Cardiac muscle cell (in vitro differentiated cells and primary cell): Measurements from ENCODE around the gene SMIM35. TPM values are rescaled to one million over a fixed set of nuclear protein-coding genes. Genes with fewer than 3 reads are reported as not detected.

Experiments used
- DNase-seq, 2 donors: peaks; one replicate each; pipeline versions ENCODE4 v3.0.0 to v3.0.0-alpha.2; 2010 to 2017; ENCODE audit warnings: low read depth in 1 of 2, low spot score in 1 of 2
- H3K27ac ChIP-seq: fragments of 200-600 bp; sonication (generic); 2 replicates; pipeline ENCODE4 v1.5.1; 2016
- H3K27me3 ChIP-seq: fragments of 200-600 bp; sonication (generic); 2 replicates; pipeline ENCODE4 v1.6.0; 2016; ENCODE audit warnings: control low read depth
- H3K36me3 ChIP-seq: fragments of 200-600 bp; sonication (generic); 2 replicates; pipeline ENCODE4 v1.5.1; 2016; ENCODE audit warnings: control low read depth
- H3K4me1 ChIP-seq: fragments of 200-600 bp; sonication (generic); 2 replicates; pipeline ENCODE4 v1.8.1; 2017; ENCODE audit warnings: low read depth, mild to moderate bottlenecking, mixed run types
- H3K4me3 ChIP-seq: fragments of 200-600 bp; sonication (generic); 2 replicates; pipeline ENCODE4 v1.5.1; 2016; ENCODE audit warnings: mild to moderate bottlenecking
- H3K9me3 ChIP-seq: fragments of 200-600 bp; sonication (generic); 2 replicates; pipeline ENCODE4 v1.5.1; 2017; ENCODE audit warnings: low read depth, mild to moderate bottlenecking, control low read depth
- polyA plus RNA-seq: library from polyadenylated mRNA; unstranded; fragments of >200 nt; fragmentation: Nextera tagmentation; extraction: Ambion mirVana; gene quantifications from 2 replicates; pipeline ENCODE4 v1.2.1, GENCODE V29; 2016
- total RNA-seq: library from RNA; depleted of rRNA; stranded (reverse); fragments of >200 nt; gene quantifications from 2 replicates; pipeline ENCODE4 v1.2.3, GENCODE V29; 2016
- TF ChIP-seq, protein P1 (sequence below): IDR thresholded peaks from 2 replicates; pipeline ENCODE4 v1.5.1; 2012; ENCODE audit warnings: low read depth, mild to moderate bottlenecking, low read length

The SMIM35 gene
- total and polyA plus RNA-seq, 2 experiments from 2014 or later: not detected

DNA sequence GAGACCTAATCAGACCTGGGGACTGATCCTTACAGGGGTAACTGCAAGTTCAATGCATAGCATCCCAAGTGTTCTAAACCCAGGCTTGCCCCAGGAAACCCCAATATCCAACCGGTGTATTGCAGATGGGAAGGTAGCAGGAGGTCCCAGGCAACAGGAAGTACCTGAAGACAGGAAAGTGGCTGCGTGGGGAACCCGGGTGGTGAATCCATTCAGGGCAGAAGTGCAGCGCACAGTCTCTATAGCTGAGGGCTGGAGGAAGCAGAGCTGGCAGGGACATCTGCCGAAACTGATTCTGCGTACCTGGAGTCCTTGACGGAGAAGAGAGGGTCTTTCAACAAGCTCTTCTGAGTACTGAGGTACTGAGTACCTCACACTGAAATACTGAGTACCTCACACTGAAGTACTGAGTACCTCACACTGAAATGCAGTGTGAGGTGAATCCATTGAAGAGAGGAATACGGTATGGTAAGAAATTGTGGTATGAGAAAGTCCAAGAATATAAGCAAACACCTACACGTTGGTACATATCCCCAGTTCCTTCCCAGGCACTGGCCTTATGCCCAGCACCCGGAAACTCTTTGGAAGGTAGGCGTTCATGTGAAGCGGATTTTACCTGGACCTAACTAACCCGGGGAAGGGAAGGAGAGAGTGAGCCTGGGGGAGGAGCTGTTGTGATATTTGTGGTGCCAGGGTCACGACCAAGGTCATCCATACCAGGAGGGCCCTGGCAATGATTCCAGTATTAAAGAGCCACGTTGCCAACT lies 45.8 kb upstream of the SMIM35 start:
- H3K4me3 ChIP-seq: no peak overlapping the region
- H3K27me3 ChIP-seq: peaks cover 8% of the 10 kb centered on the region
- H3K27ac ChIP-seq: no peak overlapping the region
- TF ChIP-seq, protein P1, sequence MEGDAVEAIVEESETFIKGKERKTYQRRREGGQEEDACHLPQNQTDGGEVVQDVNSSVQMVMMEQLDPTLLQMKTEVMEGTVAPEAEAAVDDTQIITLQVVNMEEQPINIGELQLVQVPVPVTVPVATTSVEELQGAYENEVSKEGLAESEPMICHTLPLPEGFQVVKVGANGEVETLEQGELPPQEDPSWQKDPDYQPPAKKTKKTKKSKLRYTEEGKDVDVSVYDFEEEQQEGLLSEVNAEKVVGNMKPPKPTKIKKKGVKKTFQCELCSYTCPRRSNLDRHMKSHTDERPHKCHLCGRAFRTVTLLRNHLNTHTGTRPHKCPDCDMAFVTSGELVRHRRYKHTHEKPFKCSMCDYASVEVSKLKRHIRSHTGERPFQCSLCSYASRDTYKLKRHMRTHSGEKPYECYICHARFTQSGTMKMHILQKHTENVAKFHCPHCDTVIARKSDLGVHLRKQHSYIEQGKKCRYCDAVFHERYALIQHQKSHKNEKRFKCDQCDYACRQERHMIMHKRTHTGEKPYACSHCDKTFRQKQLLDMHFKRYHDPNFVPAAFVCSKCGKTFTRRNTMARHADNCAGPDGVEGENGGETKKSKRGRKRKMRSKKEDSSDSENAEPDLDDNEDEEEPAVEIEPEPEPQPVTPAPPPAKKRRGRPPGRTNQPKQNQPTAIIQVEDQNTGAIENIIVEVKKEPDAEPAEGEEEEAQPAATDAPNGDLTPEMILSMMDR: no peak
- H3K9me3 ChIP-seq: no peaks in the 10 kb centered on the region
- H3K4me1 ChIP-seq: no peaks in the 10 kb centered on the region
- DNase-seq: no peak
- H3K36me3 ChIP-seq: no peaks in the 10 kb centered on the region

GRCh38 chr11:118129471-118130172 lies 42.9 kb upstream of the SMIM35 start:
- TF ChIP-seq, protein P1: no peak
- Histone ChIP-seq H3K9me3 (no peaks in the 10 kb centered on the region), H3K4me1 (no peaks in the 10 kb centered on the region), H3K27me3 (no peaks in the 10 kb centered on the region), H3K36me3 (no peaks in the 10 kb centered on the region), H3K4me3 (no peak overlapping the region), H3K27ac (no peak overlapping the region)
- no peak for DNase-seq

- DNase-seq: no peak
- Histone ChIP-seq H3K27me3 (no peaks in the 10 kb centered on the region), H3K4me3 (no peak overlapping the region), H3K27ac (no peak overlapping the region), H3K36me3 (no peaks in the 10 kb centered on the region), H3K4me1 (no peaks in the 10 kb centered on the region), H3K9me3 (no peaks in the 10 kb centered on the region)
- TF ChIP-seq, protein P1: no peak
These were observed 42.1 kb upstream of the SMIM35 start for GRCh38 chr11:118128721-118129470.

DNA sequence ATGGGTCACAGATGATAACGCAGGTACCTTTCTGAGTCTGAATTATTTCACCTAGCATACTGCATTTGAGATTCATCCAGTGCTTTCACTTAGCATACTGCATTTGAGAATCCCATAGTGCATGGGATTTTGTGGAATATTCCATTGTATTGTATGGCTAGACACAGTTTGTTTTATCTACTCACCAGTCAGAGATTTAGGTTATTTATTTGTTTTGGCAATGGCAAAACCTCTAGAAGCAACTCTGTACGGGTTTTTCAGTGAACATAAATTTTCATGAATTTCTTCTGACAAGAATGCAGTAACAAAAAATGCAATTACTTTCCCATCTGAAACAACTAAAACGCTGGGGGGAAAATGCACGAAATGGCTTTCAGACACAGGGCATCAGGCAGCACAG lies 41.5 kb upstream of the SMIM35 start:
- H3K4me1 ChIP-seq: no peaks in the 10 kb centered on the region
- no peaks in the 10 kb centered on the region for H3K27me3 ChIP-seq
- TF ChIP-seq, protein P1: no peak
- no peak overlapping the region for H3K4me3 ChIP-seq
- H3K36me3 ChIP-seq: no peaks in the 10 kb centered on the region
- H3K27ac ChIP-seq: no peak overlapping the region
- no peak for DNase-seq
- H3K9me3 ChIP-seq: no peaks in the 10 kb centered on the region

DNA sequence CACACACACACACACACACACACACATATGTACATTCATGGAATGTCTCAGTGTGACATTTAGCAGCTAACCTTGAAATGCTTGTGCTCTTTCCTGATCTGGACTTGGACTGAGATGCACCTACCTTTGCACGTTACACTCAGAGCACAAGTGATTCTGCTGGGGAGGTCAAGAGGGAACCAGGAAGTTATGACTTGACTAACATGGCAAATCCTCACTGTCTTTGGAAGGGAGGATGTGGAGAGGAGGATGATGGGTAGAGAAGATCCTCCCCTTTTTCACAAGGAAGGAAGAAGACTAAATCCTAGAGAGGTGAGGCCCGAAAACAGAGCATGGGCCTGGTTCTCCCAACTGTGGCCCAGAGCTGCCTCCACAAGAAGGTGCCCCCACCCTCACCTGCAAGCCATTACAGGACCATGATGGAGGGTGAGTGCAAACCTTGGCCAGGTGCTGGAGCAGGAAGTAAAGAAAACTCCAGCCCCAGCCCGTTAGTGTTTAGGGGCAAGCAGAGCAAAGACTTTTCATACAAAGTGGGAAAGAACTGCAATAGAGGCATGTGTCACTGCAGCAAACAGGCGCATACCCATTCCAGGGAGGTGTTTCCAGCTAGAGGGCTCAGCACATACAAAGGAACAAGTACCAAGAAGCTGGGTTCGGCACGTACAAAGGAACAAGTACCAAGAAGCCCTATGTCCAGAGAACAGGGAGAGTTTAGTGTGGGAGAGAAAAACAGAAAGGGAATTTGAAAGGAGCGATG lies 39.5 kb upstream of the SMIM35 start:
- Histone ChIP-seq H3K36me3 (no peaks in the 10 kb centered on the region), H3K9me3 (no peaks in the 10 kb centered on the region), H3K4me3 (no peak overlapping the region), H3K27ac (no peak overlapping the region), H3K4me1 (no peaks in the 10 kb centered on the region), H3K27me3 (no peaks in the 10 kb centered on the region)
- no peak for DNase-seq
- TF ChIP-seq, protein P1: no peak
